ENCODE results near the gene CSK. TPM values are rescaled to one million over a fixed set of nuclear protein-coding genes. Genes with fewer than 3 reads are reported as not detected.

The CSK gene
- total and polyA plus RNA-seq, 2 donors from 2014 or later = 18.9 to 58.8 TPM

DNA sequence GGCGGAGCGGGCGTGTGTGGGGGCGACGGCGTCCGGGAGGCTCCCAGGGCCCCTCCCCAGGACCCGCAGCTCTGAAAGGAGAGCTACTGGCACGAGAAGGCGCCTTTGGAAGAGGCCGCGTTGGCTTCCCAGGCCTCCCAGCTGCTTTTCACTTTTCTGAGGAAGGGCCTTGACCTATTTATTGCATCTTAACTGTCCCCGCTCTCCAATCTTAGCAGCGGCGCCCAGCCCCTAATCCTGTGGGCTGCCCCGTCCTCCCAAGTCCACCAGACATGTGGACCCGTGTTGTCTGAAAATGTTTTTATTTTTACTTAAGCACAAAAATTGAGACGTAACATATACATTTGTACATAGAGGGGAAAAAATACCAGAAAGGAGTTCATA lies 61.6 kb downstream of the CSK start:
- Histone ChIP-seq H3K4me1 (ENCODE audit: control insufficient read depth in 2 of 3, insufficient read depth in 2 of 3, low read depth in 1 of 3, low read length in 3 of 3) (peaks cover 0 to 40% (median 22%) of the 10 kb centered on the region in 3 donors), H3K27ac (ENCODE audit: low read depth in 2 of 2, low read length in 2 of 2) (peak overlapping the region; percentile 79 to 89), H3K27me3 (ENCODE audit: control insufficient read depth, insufficient read depth, low read length) (no peaks in the 10 kb centered on the region), H3K4me3 (ENCODE audit: low read length in 3 of 3) (peak overlapping the region in 1 of 3 donors; percentile 52), H3K36me3 (ENCODE audit: control insufficient read depth in 2 of 3, insufficient read depth in 3 of 3, low read length in 3 of 3) (peaks cover 0 to 26% (median 10%) of the 10 kb centered on the region in 3 donors), H3K9me3 (ENCODE audit: control insufficient read depth in 2 of 3, insufficient read depth in 1 of 3, low read length in 3 of 3) (no peaks in the 10 kb centered on the region), H3K9ac (ENCODE audit: low read length in 3 of 3) (peak overlapping the region in 2 of 3 donors; percentile 65 to 73)
- intact Hi-C loops (cut with DNase I) = no loop called here
- TF ChIP-seq, protein P1, sequence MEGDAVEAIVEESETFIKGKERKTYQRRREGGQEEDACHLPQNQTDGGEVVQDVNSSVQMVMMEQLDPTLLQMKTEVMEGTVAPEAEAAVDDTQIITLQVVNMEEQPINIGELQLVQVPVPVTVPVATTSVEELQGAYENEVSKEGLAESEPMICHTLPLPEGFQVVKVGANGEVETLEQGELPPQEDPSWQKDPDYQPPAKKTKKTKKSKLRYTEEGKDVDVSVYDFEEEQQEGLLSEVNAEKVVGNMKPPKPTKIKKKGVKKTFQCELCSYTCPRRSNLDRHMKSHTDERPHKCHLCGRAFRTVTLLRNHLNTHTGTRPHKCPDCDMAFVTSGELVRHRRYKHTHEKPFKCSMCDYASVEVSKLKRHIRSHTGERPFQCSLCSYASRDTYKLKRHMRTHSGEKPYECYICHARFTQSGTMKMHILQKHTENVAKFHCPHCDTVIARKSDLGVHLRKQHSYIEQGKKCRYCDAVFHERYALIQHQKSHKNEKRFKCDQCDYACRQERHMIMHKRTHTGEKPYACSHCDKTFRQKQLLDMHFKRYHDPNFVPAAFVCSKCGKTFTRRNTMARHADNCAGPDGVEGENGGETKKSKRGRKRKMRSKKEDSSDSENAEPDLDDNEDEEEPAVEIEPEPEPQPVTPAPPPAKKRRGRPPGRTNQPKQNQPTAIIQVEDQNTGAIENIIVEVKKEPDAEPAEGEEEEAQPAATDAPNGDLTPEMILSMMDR (IDR thresholded peaks at IDR 0.05; ENCODE audit: borderline replicate concordance, extremely low read depth, insufficient read depth) = no peak
- FAIRE-seq (no peak), DNase-seq (peak in 1 of 5 donors; percentile 83)

DNA sequence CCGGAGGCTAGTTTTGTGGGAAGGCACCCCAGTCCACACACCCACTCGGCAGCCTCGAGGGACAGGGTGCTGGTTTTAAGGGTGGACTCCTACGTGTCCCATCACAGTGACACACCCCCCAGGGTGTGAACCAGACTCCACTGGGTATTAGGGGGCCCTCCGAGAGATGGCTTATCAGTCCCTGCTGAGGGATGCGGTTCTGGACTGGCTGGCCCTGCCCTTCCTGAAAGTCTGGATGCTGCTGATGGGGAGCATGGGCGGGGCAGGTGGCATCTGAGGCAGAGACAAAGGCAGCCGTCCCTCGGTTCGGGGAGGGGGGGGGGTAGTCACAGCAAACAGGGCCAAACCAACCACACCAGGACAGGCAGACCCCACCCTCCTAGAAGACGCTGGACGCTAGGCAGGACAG lies 62.0 kb downstream of the CSK start:
- FAIRE-seq = no peak
- DNase-seq = peak in 2 of 5 donors; percentile 70 to 71
- H3K9ac ChIP-seq (ENCODE audit: low read length in 3 of 3) = peak overlapping the region in 1 of 3 donors; percentile 73
- H3K4me1 ChIP-seq (ENCODE audit: control insufficient read depth in 2 of 3, insufficient read depth in 2 of 3, low read depth in 1 of 3, low read length in 3 of 3) = peaks cover 0 to 43% (median 26%) of the 10 kb centered on the region in 3 donors
- no peaks in the 10 kb centered on the region for H3K27me3 ChIP-seq (ENCODE audit: control insufficient read depth, insufficient read depth, low read length)
- H3K36me3 ChIP-seq (ENCODE audit: control insufficient read depth in 2 of 3, insufficient read depth in 3 of 3, low read length in 3 of 3) = peaks cover 0 to 26% (median 10%) of the 10 kb centered on the region in 3 donors
- TF ChIP-seq, protein P1 (IDR thresholded peaks at IDR 0.05; ENCODE audit: borderline replicate concordance, extremely low read depth, insufficient read depth) = no peak
- H3K27ac ChIP-seq (ENCODE audit: low read depth in 2 of 2, low read length in 2 of 2) = peak overlapping the region; percentile 79 to 89
- no peak overlapping the region for H3K4me3 ChIP-seq (ENCODE audit: low read length in 3 of 3)
- H3K9me3 ChIP-seq (ENCODE audit: control insufficient read depth in 2 of 3, insufficient read depth in 1 of 3, low read length in 3 of 3) = no peaks in the 10 kb centered on the region
- intact Hi-C loops (cut with DNase I) = no loop called here

DNA sequence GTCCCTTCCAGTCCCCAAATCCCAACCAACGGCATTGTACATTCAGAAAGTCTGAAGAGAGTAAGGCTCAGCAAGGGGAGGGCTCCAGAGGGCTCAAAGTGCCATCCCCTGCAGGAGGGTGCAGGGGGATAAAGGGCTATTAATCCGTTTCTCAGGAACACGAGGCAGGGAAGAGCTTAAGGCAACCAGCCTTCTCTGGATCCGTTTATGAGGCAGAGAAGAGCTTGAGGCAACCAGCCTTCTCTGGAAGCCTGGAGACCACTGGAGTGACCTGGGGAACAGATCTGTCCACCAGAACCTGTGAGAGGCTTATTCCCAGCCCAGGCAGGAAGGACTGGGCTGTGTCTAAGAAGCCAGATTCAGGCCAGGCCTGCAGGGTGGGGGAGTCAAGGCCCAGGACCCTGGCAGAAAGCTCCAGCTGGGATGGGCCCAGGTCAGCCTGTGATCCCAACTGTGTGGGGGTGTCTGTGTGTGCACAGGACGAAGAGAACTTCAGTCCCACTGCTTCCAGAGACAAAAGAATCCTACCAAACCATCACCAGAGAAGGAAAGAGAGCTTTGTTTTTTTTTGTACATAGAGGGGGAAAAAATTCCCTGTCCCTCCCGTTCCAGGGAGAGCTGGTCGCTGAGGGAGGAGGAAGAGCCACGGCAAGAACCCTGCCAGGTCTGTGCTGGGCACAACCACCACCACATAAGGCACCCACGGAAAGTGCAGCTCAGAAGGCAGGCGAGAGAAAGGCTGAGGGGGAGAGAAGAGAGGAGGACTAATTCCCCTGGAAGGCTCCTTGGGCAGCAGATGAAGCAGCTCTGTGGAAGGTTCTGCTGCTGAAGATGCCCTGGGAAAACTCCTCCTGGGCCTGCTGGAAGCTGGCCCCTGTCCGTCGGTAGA lies 62.7 kb downstream of the CSK start:
- TF ChIP-seq, protein P1 (IDR thresholded peaks at IDR 0.05; ENCODE audit: borderline replicate concordance, extremely low read depth, insufficient read depth) = no peak
- H3K27me3 ChIP-seq (ENCODE audit: control insufficient read depth, insufficient read depth, low read length) = no peaks in the 10 kb centered on the region
- DNase-seq (peak in 1 of 5 donors; percentile 41), FAIRE-seq (no peak)
- no peak overlapping the region for H3K9ac ChIP-seq (ENCODE audit: low read length in 3 of 3)
- H3K4me3 ChIP-seq (ENCODE audit: low read length in 3 of 3) = no peak overlapping the region
- intact Hi-C loops (cut with DNase I) = no loop called here
- H3K27ac ChIP-seq (ENCODE audit: low read depth in 2 of 2, low read length in 2 of 2) = peak overlapping the region in 1 of 2 donors; percentile 15
- no peaks in the 10 kb centered on the region for H3K9me3 ChIP-seq (ENCODE audit: control insufficient read depth in 2 of 3, insufficient read depth in 1 of 3, low read length in 3 of 3)
- H3K4me1 ChIP-seq (ENCODE audit: control insufficient read depth in 2 of 3, insufficient read depth in 2 of 3, low read depth in 1 of 3, low read length in 3 of 3) = peaks cover 0 to 43% (median 26%) of the 10 kb centered on the region in 3 donors
- H3K36me3 ChIP-seq (ENCODE audit: control insufficient read depth in 2 of 3, insufficient read depth in 3 of 3, low read length in 3 of 3) = peaks cover 0 to 25% (median 10%) of the 10 kb centered on the region in 3 donors
